Common myeloid progenitor, CD34-positive (primary cell): ENCODE data around the gene FHIT.

Experiments
- CTCF ChIA-PET: fragments of 350-600 bp; sonication (Branson Sonifier 250); formaldehyde crosslinking; loops from one replicate; lab custom pipeline; 2021; ENCODE audit warnings: antibody characterized with exemption; lab: Charles Lee
- POLR2A ChIA-PET: fragments of 350-600 bp; sonication (Branson Sonifier 250); formaldehyde crosslinking; loops from one replicate; lab custom pipeline; 2021; ENCODE audit warnings: antibody characterized with exemption; lab: Charles Lee
- DNase-seq, 3 donors: peaks; one replicate each; pipeline versions ENCODE4 v3.0.0 to v3.0.0-alpha.2; 2013
- H3K27ac ChIP-seq, 2 experiments: 1 replicate in 1 of 2; 2 replicates in 1 of 2; pipeline ENCODE4 v1.7.0; 2013; ENCODE audit warnings: inconsistent platforms in 2 of 2, low read length in 2 of 2, mild to moderate bottlenecking in 2 of 2, low read depth in 1 of 2, moderate library complexity in 1 of 2; ENCODE audit not compliant: severe bottlenecking in 2 of 2, insufficient read depth in 1 of 2, poor library complexity in 1 of 2
- H3K27me3 ChIP-seq, 5 experiments: replicated peaks in 2 of 5; 1 replicate in 3 of 5; 2 replicates in 2 of 5; pipeline versions ENCODE4 v1.6.1 to v1.7.0; 2013; ENCODE audit warnings: low read length in 4 of 5, mild to moderate bottlenecking in 2 of 5, moderate library complexity in 2 of 5, inconsistent platforms in 1 of 5; ENCODE audit not compliant: insufficient read depth in 5 of 5, control insufficient read depth in 4 of 5
- H3K36me3 ChIP-seq, 4 experiments: 1 replicate in 2 of 4; 2 replicates in 2 of 4; pipeline versions ENCODE4 v1.6.1 to v1.7.0; 2013; ENCODE audit warnings: low read length in 3 of 4, control low read depth in 1 of 4, mild to moderate bottlenecking in 1 of 4; ENCODE audit not compliant: control insufficient read depth in 4 of 4, insufficient read depth in 4 of 4
- H3K4me1 ChIP-seq, 4 experiments: 1 replicate in 3 of 4; 2 replicates in 1 of 4; pipeline versions ENCODE4 v1.6.1 to v1.7.1; 2013; ENCODE audit warnings: low read length in 3 of 4, mild to moderate bottlenecking in 3 of 4, control low read depth in 1 of 4, inconsistent platforms in 1 of 4, moderate library complexity in 1 of 4; ENCODE audit not compliant: control insufficient read depth in 4 of 4, insufficient read depth in 4 of 4; ENCODE audit errors: control extremely low read depth in 1 of 4
- H3K4me3 ChIP-seq, 7 experiments: 1 replicate in 4 of 7; 2 replicates in 3 of 7; pipeline versions ENCODE4 v1.5.1 to v1.7.0; 2013; ENCODE audit warnings: mild to moderate bottlenecking in 7 of 7, low read length in 6 of 7, moderate library complexity in 6 of 7, inconsistent platforms in 2 of 7, low read depth in 2 of 7, control low read depth in 1 of 7; ENCODE audit not compliant: insufficient read depth in 4 of 7, control insufficient read depth in 1 of 7; ENCODE audit errors: extremely low read depth in 1 of 7
- H3K9me3 ChIP-seq, 5 experiments: 1 replicate in 4 of 5; 2 replicates in 1 of 5; pipeline versions ENCODE4 v1.6.1 to v1.7.1; 2013; ENCODE audit warnings: low read length in 4 of 5, mild to moderate bottlenecking in 2 of 5, inconsistent platforms in 1 of 5, low read depth in 1 of 5, moderate library complexity in 1 of 5; ENCODE audit not compliant: control insufficient read depth in 4 of 5, insufficient read depth in 2 of 5; ENCODE audit errors: control extremely low read depth in 1 of 5
- WGBS: methylation state at CpG from one replicate; pipeline ENCODE4 v1.1.5; 2013; ENCODE audit not compliant: insufficient coverage; 5-methylcytosine and 5-hydroxymethylcytosine counted together

FHIT gene

GRCh38 chr3:60453326-60453725 lies 797.9 kb downstream of the FHIT start:
- Histone ChIP-seq H3K27ac (no peak overlapping the region), H3K27me3 (no peaks in the 10 kb centered on the region), H3K4me1 (no peaks in the 10 kb centered on the region), H3K9me3 (no peaks in the 10 kb centered on the region), H3K36me3 (no peaks in the 10 kb centered on the region), H3K4me3 (no peak overlapping the region)
- DNase-seq, result no peak
- POLR2A ChIA-PET, result no interaction called here
- no CpG with 5 or more reads among the region's 3 CpGs for WGBS
- CTCF ChIA-PET, result no interaction called here

GRCh38 chr3:60448696-60449095 lies 802.6 kb downstream of the FHIT start:
- ChIA-PET POLR2A (no interaction called here), CTCF (interaction anchor here (0.7 kb wide), 1 partner anchor 23 kb away, joined by 3 read pairs; no protein-coding TSS in a partner anchor)
- Histone ChIP-seq H3K9me3 (no peaks in the 10 kb centered on the region), H3K27me3 (no peaks in the 10 kb centered on the region), H3K27ac (no peak overlapping the region), H3K4me1 (no peaks in the 10 kb centered on the region), H3K36me3 (no peaks in the 10 kb centered on the region), H3K4me3 (no peak overlapping the region)
- 100% methylated on average over 1 of the region's 3 CpGs for WGBS
- DNase-seq, result no peak

- no peak overlapping the region for H3K27ac ChIP-seq
- H3K9me3 ChIP-seq, result no peaks in the 10 kb centered on the region
- no peak for DNase-seq
- CTCF ChIA-PET, result no interaction called here
- POLR2A ChIA-PET, result no interaction called here
- H3K27me3 ChIP-seq, result no peaks in the 10 kb centered on the region
- no peak overlapping the region for H3K4me3 ChIP-seq
- no peaks in the 10 kb centered on the region for H3K4me1 ChIP-seq
- H3K36me3 ChIP-seq, result no peaks in the 10 kb centered on the region
- 97% methylated on average over 3 of the region's 3 CpGs for WGBS
Measured at GRCh38 chr3:60445446-60445845, 805.8 kb downstream of the FHIT start.

- Histone ChIP-seq H3K36me3 (no peaks in the 10 kb centered on the region), H3K4me1 (no peaks in the 10 kb centered on the region), H3K27me3 (no peaks in the 10 kb centered on the region), H3K9me3 (no peaks in the 10 kb centered on the region), H3K27ac (no peak overlapping the region), H3K4me3 (no peak overlapping the region)
- POLR2A ChIA-PET, result no interaction called here
- CTCF ChIA-PET, result no interaction called here
- 100% methylated on average over 3 of the region's 5 CpGs for WGBS
- DNase-seq, result no peak
Measured at GRCh38 chr3:60444898-60445437, 806.3 kb downstream of the FHIT start.

GRCh38 chr3:60440869-60441268 lies 810.4 kb downstream of the FHIT start:
- H3K4me3 ChIP-seq, result no peak overlapping the region
- no peaks in the 10 kb centered on the region for H3K27me3 ChIP-seq
- DNase-seq, result no peak
- no peaks in the 10 kb centered on the region for H3K36me3 ChIP-seq
- no peaks in the 10 kb centered on the region for H3K4me1 ChIP-seq
- H3K27ac ChIP-seq, result no peak overlapping the region
- POLR2A ChIA-PET, result no interaction called here
- CTCF ChIA-PET, result no interaction called here
- 100% methylated on average over 1 of the region's 2 CpGs for WGBS
- no peaks in the 10 kb centered on the region for H3K9me3 ChIP-seq

GRCh38 chr3:60435941-60436650 lies 815.2 kb downstream of the FHIT start:
- POLR2A ChIA-PET, result no interaction called here
- no peaks in the 10 kb centered on the region for H3K36me3 ChIP-seq
- H3K4me3 ChIP-seq, result no peak overlapping the region
- WGBS, result 83% methylated on average over 1 of the region's 4 CpGs
- CTCF ChIA-PET, result no interaction called here
- no peaks in the 10 kb centered on the region for H3K9me3 ChIP-seq
- no peak overlapping the region for H3K27ac ChIP-seq
- no peaks in the 10 kb centered on the region for H3K27me3 ChIP-seq
- no peaks in the 10 kb centered on the region for H3K4me1 ChIP-seq
- no peak for DNase-seq

- Histone ChIP-seq H3K4me1 (no peaks in the 10 kb centered on the region), H3K27ac (no peak overlapping the region), H3K27me3 (no peaks in the 10 kb centered on the region), H3K9me3 (no peaks in the 10 kb centered on the region), H3K36me3 (no peaks in the 10 kb centered on the region), H3K4me3 (no peak overlapping the region)
- ChIA-PET CTCF (no interaction called here), POLR2A (no interaction called here)
- DNase-seq, result no peak
Measured at GRCh38 chr3:60434950-60435349, 816.3 kb downstream of the FHIT start.
